Parathyroid adenoma (tissue), 2 donors: ENCODE data around the gene MAP4K4.
A peak's percentile ranks its signal among the peaks of the same experiment; 100 is the strongest.

Source experiments
- H2AFZ ChIP-seq: fragments of 300-600 bp; sonication (generic); one replicate; pipeline ENCODE4 v1.7.0; 2017; ENCODE audit warnings: antibody characterized with exemption, mild to moderate bottlenecking
- H3K27ac ChIP-seq: fragments of 300-600 bp; sonication (generic); one replicate; pipeline ENCODE4 v1.7.0; 2017
- H3K27me3 ChIP-seq: fragments of 300-600 bp; sonication (generic); one replicate; pipeline ENCODE4 v1.7.0; 2017; ENCODE audit warnings: low read length; ENCODE audit not compliant: control insufficient read depth, insufficient read depth
- H3K36me3 ChIP-seq: fragments of 300-600 bp; sonication (generic); one replicate; pipeline ENCODE4 v1.7.0; 2017; ENCODE audit warnings: low read length; ENCODE audit not compliant: control insufficient read depth, insufficient read depth
- H3K4me1 ChIP-seq: fragments of 300-600 bp; sonication (generic); one replicate; pipeline ENCODE4 v1.7.0; 2017; ENCODE audit warnings: control low read depth
- H3K4me2 ChIP-seq: fragments of 300-600 bp; sonication (generic); one replicate; pipeline ENCODE4 v1.7.0; 2017; ENCODE audit warnings: low read length
- H3K4me3 ChIP-seq: fragments of 300-600 bp; sonication (generic); one replicate; pipeline ENCODE4 v1.7.0; 2017; ENCODE audit warnings: low read depth, low read length
- H3K79me2 ChIP-seq: fragments of 300-600 bp; sonication (generic); one replicate; pipeline ENCODE4 v1.7.0; 2017; ENCODE audit warnings: control low read depth
- H3K9ac ChIP-seq: fragments of 300-600 bp; sonication (generic); one replicate; pipeline ENCODE4 v1.7.0; 2017; ENCODE audit warnings: mild to moderate bottlenecking
- H3K9me3 ChIP-seq: fragments of 300-600 bp; sonication (generic); one replicate; pipeline ENCODE4 v1.7.0; 2017; ENCODE audit warnings: low read length; ENCODE audit not compliant: control insufficient read depth
- TF ChIP-seq, protein P1 (sequence below): fragments of 300-600 bp; sonication (generic); IDR thresholded peaks from one replicate; pipeline ENCODE4 v1.7.0; 2017; ENCODE audit warnings: antibody characterized with exemption, mild to moderate bottlenecking
- donor health status: primary hyperparathyroidism.

Gene MAP4K4

DNA sequence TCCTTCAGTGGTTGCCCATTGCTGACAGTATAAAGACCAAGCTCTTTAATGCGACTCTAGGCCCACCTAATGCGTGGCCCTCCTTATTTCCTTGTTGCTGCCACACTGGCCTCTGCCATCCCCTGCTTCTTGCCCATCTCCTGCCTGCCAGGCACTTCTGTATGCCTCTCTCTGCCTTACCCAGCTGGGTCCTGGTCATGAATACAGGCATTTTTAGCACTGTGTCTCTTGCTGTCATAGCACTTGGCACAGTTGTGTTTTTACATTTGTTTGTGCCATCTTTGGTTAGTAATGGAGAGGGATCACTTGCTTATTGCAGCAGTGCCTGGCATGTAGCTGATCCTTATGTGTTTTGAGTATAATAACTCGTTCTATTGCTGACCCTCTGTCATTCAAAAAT lies 38.7 kb downstream of the MAP4K4 start:
- no peak overlapping the region for H2AFZ ChIP-seq

DNA sequence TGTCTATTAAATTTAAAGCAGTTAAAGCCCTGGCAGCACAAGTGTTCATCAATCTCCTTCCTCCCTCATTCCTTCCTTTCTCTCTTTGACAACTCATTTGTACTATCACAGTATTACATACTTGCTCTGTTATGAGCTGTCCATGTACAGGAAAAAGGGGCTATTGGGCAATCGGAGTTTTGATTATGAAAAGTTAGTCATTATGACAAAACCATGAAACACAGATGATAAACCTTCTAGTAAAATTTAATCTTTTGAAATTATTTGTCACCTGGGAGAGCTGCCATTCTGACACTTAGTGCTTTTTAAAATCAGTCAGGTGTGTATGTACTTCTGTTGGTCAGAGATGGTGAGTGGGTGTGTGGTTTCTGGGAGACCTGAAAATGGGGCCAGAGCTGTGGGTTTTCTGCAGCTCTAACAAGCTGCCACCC lies 39.4 kb downstream of the MAP4K4 start:
- Histone ChIP-seq H3K4me3 (no peak overlapping the region), H3K4me2 (no peak overlapping the region), H3K27me3 (no peaks in the 10 kb centered on the region), H3K9ac (no peak overlapping the region), H3K79me2 (peaks cover 16% of the 10 kb centered on the region), H3K4me1 (peaks cover 21% of the 10 kb centered on the region), H3K9me3 (no peaks in the 10 kb centered on the region), H3K36me3 (no peaks in the 10 kb centered on the region), H3K27ac (no peak overlapping the region), H2AFZ (no peak overlapping the region)
- TF ChIP-seq, protein P1, sequence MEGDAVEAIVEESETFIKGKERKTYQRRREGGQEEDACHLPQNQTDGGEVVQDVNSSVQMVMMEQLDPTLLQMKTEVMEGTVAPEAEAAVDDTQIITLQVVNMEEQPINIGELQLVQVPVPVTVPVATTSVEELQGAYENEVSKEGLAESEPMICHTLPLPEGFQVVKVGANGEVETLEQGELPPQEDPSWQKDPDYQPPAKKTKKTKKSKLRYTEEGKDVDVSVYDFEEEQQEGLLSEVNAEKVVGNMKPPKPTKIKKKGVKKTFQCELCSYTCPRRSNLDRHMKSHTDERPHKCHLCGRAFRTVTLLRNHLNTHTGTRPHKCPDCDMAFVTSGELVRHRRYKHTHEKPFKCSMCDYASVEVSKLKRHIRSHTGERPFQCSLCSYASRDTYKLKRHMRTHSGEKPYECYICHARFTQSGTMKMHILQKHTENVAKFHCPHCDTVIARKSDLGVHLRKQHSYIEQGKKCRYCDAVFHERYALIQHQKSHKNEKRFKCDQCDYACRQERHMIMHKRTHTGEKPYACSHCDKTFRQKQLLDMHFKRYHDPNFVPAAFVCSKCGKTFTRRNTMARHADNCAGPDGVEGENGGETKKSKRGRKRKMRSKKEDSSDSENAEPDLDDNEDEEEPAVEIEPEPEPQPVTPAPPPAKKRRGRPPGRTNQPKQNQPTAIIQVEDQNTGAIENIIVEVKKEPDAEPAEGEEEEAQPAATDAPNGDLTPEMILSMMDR: no peak

More for the DNA sequence above, 38.7 kb downstream of the MAP4K4 start:
- peaks cover 19% of the 10 kb centered on the region for H3K4me1 ChIP-seq
- H3K27ac ChIP-seq: no peak overlapping the region
- no peak overlapping the region for H3K9ac ChIP-seq
- H3K4me2 ChIP-seq: no peak overlapping the region
- peaks cover 16% of the 10 kb centered on the region for H3K79me2 ChIP-seq
- no peaks in the 10 kb centered on the region for H3K9me3 ChIP-seq
- no peak overlapping the region for H3K4me3 ChIP-seq
- H3K27me3 ChIP-seq: no peaks in the 10 kb centered on the region
- no peaks in the 10 kb centered on the region for H3K36me3 ChIP-seq
- TF ChIP-seq, protein P1: no peak

DNA sequence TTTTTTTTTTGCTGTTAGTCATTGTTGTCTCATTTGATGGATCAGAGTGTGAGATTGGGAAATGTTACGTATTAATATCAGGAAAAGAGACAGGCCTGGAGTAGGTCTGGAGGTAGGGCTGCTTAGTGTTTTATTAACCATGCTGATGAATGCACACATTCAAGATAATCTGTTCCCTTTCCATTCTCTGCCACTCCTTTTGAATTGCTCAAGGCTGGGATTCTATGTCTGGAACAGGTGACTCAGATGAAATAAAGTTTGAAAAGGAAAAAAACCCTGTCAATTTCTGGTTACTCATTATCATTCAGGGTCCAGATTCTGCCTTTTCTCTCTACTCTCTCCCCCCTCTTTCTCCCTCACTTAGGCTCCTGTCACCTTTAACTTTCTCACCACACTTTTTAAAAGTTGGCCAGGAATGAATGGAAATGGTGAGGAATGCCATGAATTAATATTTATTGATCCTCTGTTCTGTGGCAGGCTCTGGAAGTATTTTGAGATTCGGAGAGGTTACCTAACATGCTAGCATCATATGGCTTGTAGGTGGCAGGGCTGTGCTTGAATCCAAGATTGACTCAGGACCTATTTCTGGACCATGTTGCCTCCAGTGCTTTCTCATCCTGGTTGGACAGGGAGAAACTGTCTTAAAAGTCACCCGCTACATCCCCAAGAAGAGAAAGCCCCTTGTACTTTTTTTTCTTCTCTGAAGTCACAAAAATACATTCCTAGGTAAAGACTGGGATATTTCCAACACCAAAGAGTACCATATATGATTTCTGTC lies 40.2 kb downstream of the MAP4K4 start:
- Histone ChIP-seq H3K9ac (no peak overlapping the region), H3K27ac (no peak overlapping the region)
- TF ChIP-seq, protein P1: no peak

DNA sequence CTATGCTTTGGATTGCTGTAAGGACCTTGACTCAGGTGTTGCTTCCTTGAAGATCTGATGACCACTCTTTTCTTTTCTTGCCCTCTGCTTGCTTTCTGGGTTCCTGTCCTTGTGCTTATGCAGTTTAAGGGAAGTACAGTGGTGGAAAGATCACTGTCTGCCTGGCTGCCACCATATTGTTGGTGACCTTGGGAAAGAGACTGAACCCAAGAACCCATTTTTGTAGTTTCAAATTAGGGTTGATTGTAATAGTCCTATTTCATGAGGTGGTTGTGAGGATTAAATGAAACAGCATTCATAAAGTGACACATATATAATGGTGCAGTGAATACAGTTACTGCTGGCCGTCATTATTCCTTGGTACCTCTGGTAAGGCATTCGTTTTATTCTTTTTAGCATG lies 41.1 kb downstream of the MAP4K4 start:
- TF ChIP-seq, protein P1: no peak
- no peak overlapping the region for H3K9ac ChIP-seq
- no peaks in the 10 kb centered on the region for H3K27me3 ChIP-seq
- no peak overlapping the region for H3K4me3 ChIP-seq
- H3K9me3 ChIP-seq: no peaks in the 10 kb centered on the region
- no peak overlapping the region for H3K4me2 ChIP-seq
- peaks cover 23% of the 10 kb centered on the region for H3K4me1 ChIP-seq
- H3K36me3 ChIP-seq: no peaks in the 10 kb centered on the region
- H2AFZ ChIP-seq: no peak overlapping the region
- H3K27ac ChIP-seq: no peak overlapping the region
- peaks cover 8% of the 10 kb centered on the region for H3K79me2 ChIP-seq

More for the DNA sequence above, 40.2 kb downstream of the MAP4K4 start:
- Histone ChIP-seq H3K9me3 (no peaks in the 10 kb centered on the region), H3K4me2 (no peak overlapping the region), H3K27me3 (no peaks in the 10 kb centered on the region), H3K79me2 (peaks cover 12% of the 10 kb centered on the region), H2AFZ (no peak overlapping the region), H3K36me3 (no peaks in the 10 kb centered on the region), H3K4me1 (peaks cover 26% of the 10 kb centered on the region), H3K4me3 (no peak overlapping the region)

DNA sequence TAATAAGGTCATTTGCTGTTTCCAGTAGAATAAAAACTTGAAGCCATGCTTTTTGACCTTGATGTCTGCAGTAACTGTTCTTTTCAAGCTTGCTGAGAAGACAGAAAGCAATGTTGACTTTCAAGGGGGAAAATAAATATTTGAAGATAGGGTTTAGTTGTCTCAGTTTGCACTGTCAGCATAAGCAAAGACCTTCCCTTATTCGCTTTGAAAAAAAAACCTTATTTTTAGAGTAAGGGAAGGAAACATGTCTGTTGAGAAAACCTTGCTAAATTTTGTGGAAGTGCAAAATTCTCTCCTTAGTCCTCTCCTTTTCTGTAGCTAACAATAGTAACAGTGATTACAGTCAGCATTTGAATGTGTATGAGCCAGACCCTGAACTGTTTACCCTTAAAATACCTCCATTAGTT lies 43.1 kb downstream of the MAP4K4 start:
- H3K9ac ChIP-seq: no peak overlapping the region
- H2AFZ ChIP-seq: no peak overlapping the region
- peak overlapping the region; percentile 17 for H3K27ac ChIP-seq
- no peaks in the 10 kb centered on the region for H3K27me3 ChIP-seq
- TF ChIP-seq, protein P1: no peak
- no peaks in the 10 kb centered on the region for H3K9me3 ChIP-seq
- peaks cover 18% of the 10 kb centered on the region for H3K79me2 ChIP-seq
- no peaks in the 10 kb centered on the region for H3K36me3 ChIP-seq
- H3K4me3 ChIP-seq: no peak overlapping the region
- peaks cover 22% of the 10 kb centered on the region for H3K4me1 ChIP-seq
- no peak overlapping the region for H3K4me2 ChIP-seq
